HepG2 (cell line): Measurements from ENCODE around the gene MAML1.

ENCODE experiments used
- CTCF ChIP-seq: sonication (generic); formaldehyde crosslinking; IDR thresholded peaks from 2 replicates; pipeline ENCODE4 v1.5.0; 2020; ENCODE audit warnings: mild to moderate bottlenecking, missing genetic modification reagents, moderate library complexity
- MXD4 ChIP-seq: IDR thresholded peaks from 2 replicates; pipeline ENCODE4 v1.6.1; 2016; ENCODE audit warnings: mild to moderate bottlenecking, missing biosample characterization, missing genetic modification reagents
- MYC ChIP-seq: sonication (generic); formaldehyde crosslinking; IDR thresholded peaks from 2 replicates; pipeline ENCODE4 v1.9.0; 2021; ENCODE audit warnings: missing genetic modification reagents, borderline replicate concordance
- POLR2A ChIP-seq, 2 experiments: IDR thresholded peaks; 2 replicates each; pipeline ENCODE4 v1.6.1; 2011; ENCODE audit warnings: low read depth in 2 of 2, low read length in 2 of 2, mild to moderate bottlenecking in 1 of 2, moderate library complexity in 1 of 2; ENCODE audit not compliant: insufficient read depth in 1 of 2
- PRDM10 ChIP-seq: sonication (generic); formaldehyde crosslinking; IDR thresholded peaks from 2 replicates; pipeline ENCODE4 v1.4.0; 2020; ENCODE audit warnings: low read depth, missing genetic modification reagents
- TCF7L2 ChIP-seq: IDR thresholded peaks from 2 replicates; pipeline ENCODE4 v1.6.1; 2011; ENCODE audit warnings: mild to moderate bottlenecking, low read depth, low read length, moderate library complexity
- ZBTB26 ChIP-seq: IDR thresholded peaks from 2 replicates; pipeline ENCODE4 v1.6.1; 2016; ENCODE audit warnings: missing compliant biosample characterization, missing genetic modification reagents, borderline replicate concordance
- ZNF329 ChIP-seq: sonication (generic); formaldehyde crosslinking; IDR thresholded peaks from 2 replicates; pipeline ENCODE4 v1.9.0; 2021; ENCODE audit warnings: low read depth, mild to moderate bottlenecking, missing genetic modification reagents

- no peak for TF ChIP-seq POLR2A (IDR thresholded peaks at IDR 0.05; ENCODE audit: insufficient read depth in 1 of 2, low read depth in 2 of 2, low read length in 2 of 2)
- no peak for TF ChIP-seq CTCF (CRISPR knock-in tag)
- no peak for TF ChIP-seq MXD4 (CRISPR knock-in tag)
- no peak for TF ChIP-seq MYC (CRISPR knock-in tag)
- no peak for TF ChIP-seq TCF7L2
- no peak for TF ChIP-seq ZBTB26
- TF ChIP-seq ZNF329 (CRISPR knock-in tag) = no peak
- TF ChIP-seq PRDM10 (CRISPR knock-in tag) = no peak
Measured at GRCh38 chr5:179769271-179769670, 36.6 kb downstream of the MAML1 start.
